GM12865 (cell line): ENCODE data around the gene SLC25A21.

Experiments
- DNase-seq: peaks from one replicate; pipeline ENCODE4 v3.0.0; 2010; ENCODE audit warnings: low read depth
- H3K4me3 ChIP-seq: 2 replicates; pipeline ENCODE4 v1.5.1; 2011; ENCODE audit warnings: mild to moderate bottlenecking, low read depth, low read length, control low read depth
- CTCF ChIP-seq: IDR thresholded peaks from 2 replicates; pipeline ENCODE4 v1.5.1; 2011; ENCODE audit warnings: low read length, control low read depth, low read depth, inconsistent platforms; ENCODE audit not compliant: insufficient read depth; ENCODE audit errors: missing control alignments

The SLC25A21 gene

GRCh38 chr14:37124614-37125013 is 47.8 kb downstream of the SLC25A21 start:
- no peak for TF ChIP-seq CTCF
- no peak overlapping the region for H3K4me3 ChIP-seq
- peak; percentile 0 for DNase-seq

DNA sequence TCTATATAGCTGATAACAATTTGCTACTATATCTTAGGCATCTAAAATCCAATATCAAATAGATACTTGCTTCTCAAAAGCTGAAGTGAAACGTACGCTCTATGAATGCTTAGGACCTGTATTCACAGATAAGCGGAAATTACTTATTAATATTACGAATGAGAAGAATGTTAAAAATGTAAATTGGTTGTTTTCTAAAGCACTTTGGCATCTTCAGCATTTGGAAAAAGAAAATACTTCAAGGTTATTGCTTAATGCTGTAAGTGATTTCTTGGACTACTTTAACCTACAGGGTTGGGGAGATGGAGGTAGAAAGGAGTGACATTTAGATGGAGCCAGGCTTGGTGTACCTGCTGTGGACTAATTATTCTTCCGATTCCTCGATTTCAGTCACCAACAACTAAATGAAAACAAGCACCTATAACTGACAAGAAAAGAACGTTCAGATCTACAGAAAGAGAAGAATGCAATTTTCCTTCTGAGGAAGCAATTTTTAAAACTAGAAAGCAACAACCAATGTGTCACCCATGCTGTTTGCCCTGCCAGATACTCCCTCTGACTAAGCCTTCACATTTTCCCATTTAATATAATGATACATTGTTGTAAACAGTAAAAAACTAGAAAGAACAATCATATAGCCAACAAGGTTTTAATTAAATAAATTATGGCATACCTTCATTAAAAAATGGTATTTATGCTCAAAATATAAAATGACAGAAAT is 49.3 kb downstream of the SLC25A21 start:
- DNase-seq, result no peak
- TF ChIP-seq CTCF, result no peak
- no peak overlapping the region for H3K4me3 ChIP-seq

- DNase-seq, result no peak
- TF ChIP-seq CTCF, result no peak
- no peak overlapping the region for H3K4me3 ChIP-seq
Observed at GRCh38 chr14:37122288-37122687, 50.1 kb downstream of the SLC25A21 start.

- no peak for DNase-seq
- no peak overlapping the region for H3K4me3 ChIP-seq
- TF ChIP-seq CTCF, result no peak
Observed at GRCh38 chr14:37118673-37119366, 53.6 kb downstream of the SLC25A21 start.

- TF ChIP-seq CTCF, result no peak
- no peak overlapping the region for H3K4me3 ChIP-seq
- no peak for DNase-seq
Observed at GRCh38 chr14:37116933-37117849, 55.2 kb downstream of the SLC25A21 start.

- TF ChIP-seq CTCF, result no peak
- H3K4me3 ChIP-seq, result no peak overlapping the region
- DNase-seq, result no peak
Observed at GRCh38 chr14:37115406-37115805, 57.0 kb downstream of the SLC25A21 start.
